Activated CD4-positive, alpha-beta T cell treated with anti-CD3 and anti-CD28 coated beads for 36 hours (primary cell): Measurements from ENCODE around the gene CORIN. TPM values are rescaled to one million over a fixed set of nuclear protein-coding genes. Genes with fewer than 3 reads are reported as not detected.

ENCODE experiments used
- ATAC-seq: fragments of 200-7000 bp; cut with Tn5 transposase; one replicate; pipeline ENCODE4 v1.10.0; 2021; ENCODE audit warnings: mild to moderate bottlenecking, moderate library complexity
- CTCF ChIA-PET: fragments of 350-600 bp; sonication (Branson Sonifier 250); formaldehyde crosslinking; loops from one replicate; lab custom pipeline; 2021; ENCODE audit warnings: antibody characterized with exemption; lab: Charles Lee
- POLR2A ChIA-PET: fragments of 350-600 bp; sonication (Branson Sonifier 250); formaldehyde crosslinking; loops from one replicate; lab custom pipeline; 2021; ENCODE audit warnings: antibody characterized with exemption, inconsistent platforms; lab: Charles Lee
- DNase-seq: peaks from one replicate; pipeline ENCODE4 v3.0.0-alpha.2; 2020
- H3K27ac Mint-ChIP-seq: one replicate; pipeline ENCODE4 v1.8.0; 2021; ENCODE audit warnings: mixed read lengths
- H3K27me3 Mint-ChIP-seq: one replicate; pipeline ENCODE4 v1.8.0; 2021; ENCODE audit warnings: mixed read lengths
- H3K36me3 Mint-ChIP-seq: one replicate; pipeline ENCODE4 v1.8.0; 2021; ENCODE audit warnings: low read depth, mixed read lengths
- H3K4me1 Mint-ChIP-seq: one replicate; pipeline ENCODE4 v1.8.0; 2021; ENCODE audit warnings: mixed read lengths
- H3K4me3 Mint-ChIP-seq: one replicate; pipeline ENCODE4 v1.8.0; 2021; ENCODE audit warnings: mild to moderate bottlenecking, moderate library complexity, mixed read lengths
- H3K9me3 Mint-ChIP-seq: one replicate; pipeline ENCODE4 v1.8.0; 2021; ENCODE audit warnings: low read depth, mixed read lengths
- intact Hi-C, 2 experiments: fragments of 100-400 bp; cut with DNase I in 1 of 2; cut with micrococcal nuclease in 1 of 2; formaldehyde crosslinking; loops; one replicate each; pipeline versions ENCODE4 v1.14.2 to v1.15.1; 2022 to 2024; cut with DNase I, micrococcal nuclease
- total RNA-seq, 2 experiments: library from RNA; stranded (reverse); gene quantifications; one replicate each; pipeline ENCODE4 v1.2.3, GENCODE V29; 2021

CORIN gene
- total RNA-seq, 2 experiments from 2014 or later: not detected

- Mint-ChIP-seq H3K36me3 (no peaks in the 10 kb centered on the region), H3K9me3 (peaks cover 2% of the 10 kb centered on the region), H3K4me3 (no peak overlapping the region), H3K27me3 (peaks cover 4% of the 10 kb centered on the region), H3K4me1 (no peaks in the 10 kb centered on the region), H3K27ac (no peak overlapping the region)
- ATAC-seq (no peak), DNase-seq (no peak)
- intact Hi-C loops: no loop called here
- ChIA-PET POLR2A (interaction anchor here (0.7 kb wide), 1 partner anchor 42 kb away, joined by 4 read pairs; no protein-coding TSS in a partner anchor), CTCF (no interaction called here)
Measured at GRCh38 chr4:47642191-47642830, 195.6 kb downstream of the CORIN start.

- Mint-ChIP-seq H3K27ac (no peak overlapping the region), H3K27me3 (peaks cover 6% of the 10 kb centered on the region), H3K4me1 (no peaks in the 10 kb centered on the region), H3K4me3 (no peak overlapping the region), H3K36me3 (no peaks in the 10 kb centered on the region), H3K9me3 (peaks cover 6% of the 10 kb centered on the region)
- no peak for ATAC-seq
- POLR2A ChIA-PET: no interaction called here
- DNase-seq: no peak
- intact Hi-C loops: no loop called here
- CTCF ChIA-PET: no interaction called here
Measured at GRCh38 chr4:47641755-47642154, 196.1 kb downstream of the CORIN start.

- ATAC-seq: no peak
- Mint-ChIP-seq H3K4me3 (no peak overlapping the region), H3K27me3 (peaks cover 6% of the 10 kb centered on the region), H3K9me3 (peaks cover 9% of the 10 kb centered on the region), H3K4me1 (no peaks in the 10 kb centered on the region), H3K27ac (no peak overlapping the region), H3K36me3 (no peaks in the 10 kb centered on the region)
- no peak for DNase-seq
- intact Hi-C loops: no loop called here
- ChIA-PET CTCF (no interaction called here), POLR2A (no interaction called here)
Measured at GRCh38 chr4:47640911-47641310, 197.0 kb downstream of the CORIN start.

GRCh38 chr4:47639531-47639930, 198.3 kb downstream of the CORIN start:
- ATAC-seq: no peak
- H3K9me3 Mint-ChIP-seq: peaks cover 9% of the 10 kb centered on the region
- no peak for DNase-seq
- no peak overlapping the region for H3K27ac Mint-ChIP-seq
- POLR2A ChIA-PET: no interaction called here
- intact Hi-C loops: no loop called here
- no peaks in the 10 kb centered on the region for H3K4me1 Mint-ChIP-seq
- H3K27me3 Mint-ChIP-seq: peaks cover 9% of the 10 kb centered on the region
- no peaks in the 10 kb centered on the region for H3K36me3 Mint-ChIP-seq
- no peak overlapping the region for H3K4me3 Mint-ChIP-seq
- CTCF ChIA-PET: interaction anchor here (1.4 kb wide), 1 partner anchor 197 kb away, joined by 4 read pairs; no protein-coding TSS in a partner anchor

- H3K4me3 Mint-ChIP-seq: no peak overlapping the region
- POLR2A ChIA-PET: no interaction called here
- intact Hi-C loops: no loop called here
- no peaks in the 10 kb centered on the region for H3K9me3 Mint-ChIP-seq
- CTCF ChIA-PET: interaction anchor here (0.9 kb wide), 1 partner anchor 31 kb away, joined by 3 read pairs; no protein-coding TSS in a partner anchor
- DNase-seq (no peak), ATAC-seq (no peak)
- H3K4me1 Mint-ChIP-seq: no peaks in the 10 kb centered on the region
- no peak overlapping the region for H3K27ac Mint-ChIP-seq
- H3K36me3 Mint-ChIP-seq: no peaks in the 10 kb centered on the region
- H3K27me3 Mint-ChIP-seq: peaks cover 12% of the 10 kb centered on the region
Measured at GRCh38 chr4:47631161-47631560, 206.7 kb downstream of the CORIN start.

GRCh38 chr4:47624031-47624441, 213.8 kb downstream of the CORIN start:
- DNase-seq: no peak
- POLR2A ChIA-PET: no interaction called here
- Mint-ChIP-seq H3K27ac (no peak overlapping the region), H3K4me1 (no peaks in the 10 kb centered on the region), H3K27me3 (peaks cover 5% of the 10 kb centered on the region), H3K4me3 (no peak overlapping the region), H3K9me3 (peaks cover 4% of the 10 kb centered on the region), H3K36me3 (no peaks in the 10 kb centered on the region)
- intact Hi-C loops: no loop called here
- no peak for ATAC-seq
- CTCF ChIA-PET: interaction anchor here (0.7 kb wide), 1 partner anchor 249 kb away, joined by 3 read pairs; no protein-coding TSS in a partner anchor

GRCh38 chr4:47621181-47621580, 216.7 kb downstream of the CORIN start:
- no peak overlapping the region for H3K27ac Mint-ChIP-seq
- H3K9me3 Mint-ChIP-seq: peaks cover 4% of the 10 kb centered on the region
- ChIA-PET CTCF (no interaction called here), POLR2A (no interaction called here)
- no peaks in the 10 kb centered on the region for H3K36me3 Mint-ChIP-seq
- ATAC-seq: no peak
- H3K27me3 Mint-ChIP-seq: no peaks in the 10 kb centered on the region
- intact Hi-C loops: no loop called here
- no peaks in the 10 kb centered on the region for H3K4me1 Mint-ChIP-seq
- H3K4me3 Mint-ChIP-seq: no peak overlapping the region
- no peak for DNase-seq

- POLR2A ChIA-PET: no interaction called here
Measured at GRCh38 chr4:47619691-47620090, 218.2 kb downstream of the CORIN start.

GRCh38 chr4:47617607-47618006, 220.3 kb downstream of the CORIN start:
- ATAC-seq (no peak), DNase-seq (no peak)
- H3K9me3 Mint-ChIP-seq: peaks cover under 1% of the 10 kb centered on the region
- no peak overlapping the region for H3K4me3 Mint-ChIP-seq
- intact Hi-C loops: no loop called here
- ChIA-PET POLR2A (no interaction called here), CTCF (interaction anchor here (0.6 kb wide), 1 partner anchor 857 kb away, joined by 3 read pairs; no protein-coding TSS in a partner anchor)
- H3K27me3 Mint-ChIP-seq: peaks cover 4% of the 10 kb centered on the region
- H3K27ac Mint-ChIP-seq: no peak overlapping the region
- H3K4me1 Mint-ChIP-seq: no peaks in the 10 kb centered on the region
- H3K36me3 Mint-ChIP-seq: no peaks in the 10 kb centered on the region

More at GRCh38 chr4:47619691-47620090, 218.2 kb downstream of the CORIN start:
- Mint-ChIP-seq H3K27ac (no peak overlapping the region), H3K4me1 (no peaks in the 10 kb centered on the region), H3K27me3 (no peaks in the 10 kb centered on the region), H3K4me3 (no peak overlapping the region), H3K36me3 (no peaks in the 10 kb centered on the region), H3K9me3 (peaks cover 4% of the 10 kb centered on the region)
- CTCF ChIA-PET: interaction anchor here (1.4 kb wide), 1 partner anchor 15 kb away, joined by 3 read pairs; no protein-coding TSS in a partner anchor
- intact Hi-C loops: no loop called here
- DNase-seq: no peak
- no peak for ATAC-seq

- ChIA-PET CTCF (interaction anchor here (0.6 kb wide), 1 partner anchor 243 kb away, joined by 3 read pairs; no protein-coding TSS in a partner anchor), POLR2A (no interaction called here)
- Mint-ChIP-seq H3K27me3 (peaks cover 5% of the 10 kb centered on the region), H3K27ac (no peak overlapping the region), H3K9me3 (no peaks in the 10 kb centered on the region), H3K36me3 (no peaks in the 10 kb centered on the region), H3K4me3 (no peak overlapping the region), H3K4me1 (no peaks in the 10 kb centered on the region)
- DNase-seq (no peak), ATAC-seq (no peak)
- intact Hi-C loops: no loop called here
Measured at GRCh38 chr4:47615385-47615784, 222.5 kb downstream of the CORIN start.

GRCh38 chr4:47612116-47613023, 225.5 kb downstream of the CORIN start:
- DNase-seq: no peak
- intact Hi-C loops: no loop called here
- CTCF ChIA-PET: interaction anchor here (0.7 to 0.9 kb wide), 3 partner anchors 8 to 40 kb away, joined by 3 to 4 read pairs (median 3); no protein-coding TSS in a partner anchor
- Mint-ChIP-seq H3K4me3 (no peak overlapping the region), H3K27me3 (peaks cover 7% of the 10 kb centered on the region), H3K27ac (no peak overlapping the region), H3K4me1 (no peaks in the 10 kb centered on the region), H3K9me3 (no peaks in the 10 kb centered on the region), H3K36me3 (no peaks in the 10 kb centered on the region)
- no peak for ATAC-seq
- POLR2A ChIA-PET: interaction anchor here (0.7 kb wide), 1 partner anchor 275 kb away, joined by 4 read pairs; no protein-coding TSS in a partner anchor
